ENCODE measurements around the gene PPM1L. TPM values are rescaled to one million over a fixed set of nuclear protein-coding genes. Genes with fewer than 3 reads are reported as not detected.
A peak's percentile ranks its signal among the peaks of the same experiment; 100 is the strongest.
"Not testable (repeated sequence)": the region's sequence is repeated elsewhere in the genome, so short reads cannot be mapped to it uniquely, and the experiment has no call there.

The PPM1L gene
- total RNA-seq, result 13.5 TPM
- long read RNA-seq, partial matches to known transcripts, result 0 of 4 reads
- long read RNA-seq, other reads (novel, unspliced or antisense), result 4 of 4 reads

GRCh38 chr3:160755776-160756304, at the start of gene PPM1L:
PPM1L (plus strand) TSS chr3:160756231.
- H3K27me3 ChIP-seq, result no peaks in the 10 kb centered on the region
- H3K4me1 ChIP-seq, result peaks cover 16% of the 10 kb centered on the region
- peak; percentile 64 for ATAC-seq
- H3K36me3 ChIP-seq, result no peaks in the 10 kb centered on the region
- DNase-seq, result peak; percentile 88
- H3K4me3 ChIP-seq, result peak within 1 kb of the TSS; percentile 83
- peak within 1 kb of the TSS; percentile 94 for H3K27ac ChIP-seq
- H3K9me3 ChIP-seq, result no peaks in the 10 kb centered on the region
- intact Hi-C loops (cut with DNase I), result no loop called here
- TF ChIP-seq CTCF (IDR thresholded peaks at IDR 0.05), result no peak

GRCh38 chr3:160707187-160707794, 48.7 kb upstream of the PPM1L start:
- no peaks in the 10 kb centered on the region for H3K9me3 ChIP-seq
- no peaks in the 10 kb centered on the region for H3K36me3 ChIP-seq
- no peak overlapping the region for H3K4me3 ChIP-seq
- H3K4me1 ChIP-seq, result peaks cover 4% of the 10 kb centered on the region
- no peak overlapping the region for H3K27ac ChIP-seq
- peak; percentile 62 for TF ChIP-seq CTCF (IDR thresholded peaks at IDR 0.05)
- intact Hi-C loops (cut with DNase I), result loop anchor here (5.0 kb wide), 1 partner anchor 235 kb away; no protein-coding TSS in a partner anchor
- H3K27me3 ChIP-seq, result peaks cover 13% of the 10 kb centered on the region
- peak; percentile 76 for ATAC-seq
- no peak for DNase-seq

GRCh38 chr3:160709477-160710182, 46.4 kb upstream of the PPM1L start:
- intact Hi-C loops (cut with DNase I), result loop anchor here (5.0 kb wide), 1 partner anchor 233 kb away; no protein-coding TSS in a partner anchor
- no peaks in the 10 kb centered on the region for H3K36me3 ChIP-seq
- no peak overlapping the region for H3K4me3 ChIP-seq
- no peak for DNase-seq
- no peak for TF ChIP-seq CTCF (IDR thresholded peaks at IDR 0.05)
- no peak overlapping the region for H3K27ac ChIP-seq
- ATAC-seq, result no peak
- peaks cover 13% of the 10 kb centered on the region for H3K27me3 ChIP-seq
- no peaks in the 10 kb centered on the region for H3K9me3 ChIP-seq
- peaks cover 4% of the 10 kb centered on the region for H3K4me1 ChIP-seq

- intact Hi-C loops (cut with DNase I); ATAC-seq: not testable (repeated sequence)
These were observed 42.9 kb upstream of the PPM1L start for GRCh38 chr3:160713144-160713543.

GRCh38 chr3:160719710-160720109, 36.3 kb upstream of the PPM1L start:
- no peaks in the 10 kb centered on the region for H3K9me3 ChIP-seq
- no peaks in the 10 kb centered on the region for H3K36me3 ChIP-seq
- intact Hi-C loops (cut with DNase I), result no loop called here
- no peak overlapping the region for H3K27ac ChIP-seq
- peak; percentile 63 for DNase-seq
- no peak for ATAC-seq
- no peaks in the 10 kb centered on the region for H3K4me1 ChIP-seq
- H3K27me3 ChIP-seq, result no peaks in the 10 kb centered on the region
- H3K4me3 ChIP-seq, result no peak overlapping the region
- TF ChIP-seq CTCF (IDR thresholded peaks at IDR 0.05), result no peak

More at GRCh38 chr3:160713144-160713543, 42.9 kb upstream of the PPM1L start:
- H3K27me3 ChIP-seq, H3K9me3 ChIP-seq, H3K4me3 ChIP-seq, H3K4me1 ChIP-seq, DNase-seq, H3K36me3 ChIP-seq, H3K27ac ChIP-seq: not testable (repeated sequence)

Measured in upper lobe of right lung (tissue), 1 donor.